T-helper 2 cell treated with Interferon-gamma antibody and Interleukin-4, amounts not matched to agents 100 ng/mL and 5 ng/mL, for 36 hours (primary cell): ENCODE results near the gene RAP1GAP. TPM values are rescaled to one million over a fixed set of nuclear protein-coding genes. Genes with fewer than 3 reads are reported as not detected.

Experiments
- intact Hi-C: fragments of 100-400 bp; cut with micrococcal nuclease; formaldehyde crosslinking; loops from one replicate; pipeline ENCODE4 v1.15.1; 2023
- total RNA-seq: library from RNA; stranded (reverse); gene quantifications from 2 replicates; pipeline ENCODE4 v1.2.3, GENCODE V29; 2022

RAP1GAP gene
- total RNA-seq, 1 donor from 2014 or later = 0.09 TPM

GRCh38 chr1:21596174-21596573 lies 73.0 kb downstream of the RAP1GAP start:
- intact Hi-C loops = no loop called here

GRCh38 chr1:21594935-21595897 lies 73.9 kb downstream of the RAP1GAP start:
- intact Hi-C loops = no loop called here

- intact Hi-C loops = no loop called here
Measured at GRCh38 chr1:21594501-21594900, 74.7 kb downstream of the RAP1GAP start.

- intact Hi-C loops = no loop called here
Measured at GRCh38 chr1:21593231-21593630, 75.9 kb downstream of the RAP1GAP start.

- intact Hi-C loops = no loop called here
Measured at GRCh38 chr1:21592086-21592865, 76.9 kb downstream of the RAP1GAP start.

GRCh38 chr1:21590934-21591333 lies 78.2 kb downstream of the RAP1GAP start:
- intact Hi-C loops = no loop called here

GRCh38 chr1:21590126-21590880 lies 78.9 kb downstream of the RAP1GAP start:
- intact Hi-C loops = no loop called here

- intact Hi-C loops = no loop called here
Measured at GRCh38 chr1:21589618-21590017, 79.5 kb downstream of the RAP1GAP start.

GRCh38 chr1:21587602-21587953 lies 81.6 kb downstream of the RAP1GAP start:
- intact Hi-C loops = no loop called here

GRCh38 chr1:21586846-21587601 lies 82.1 kb downstream of the RAP1GAP start:
- intact Hi-C loops = no loop called here

- intact Hi-C loops = no loop called here
Measured at GRCh38 chr1:21586222-21586621, 82.9 kb downstream of the RAP1GAP start.

- intact Hi-C loops = no loop called here
Measured at GRCh38 chr1:21585037-21585436, 84.1 kb downstream of the RAP1GAP start.

GRCh38 chr1:21584096-21584495 lies 85.1 kb downstream of the RAP1GAP start:
- intact Hi-C loops = no loop called here

GRCh38 chr1:21579791-21580190 lies 89.4 kb downstream of the RAP1GAP start:
- intact Hi-C loops = no loop called here

- intact Hi-C loops = no loop called here
Measured at GRCh38 chr1:21577933-21578332, 91.2 kb downstream of the RAP1GAP start.

- intact Hi-C loops = no loop called here
Measured at GRCh38 chr1:21577324-21577723, 91.8 kb downstream of the RAP1GAP start.

- intact Hi-C loops = no loop called here
Measured at GRCh38 chr1:21576798-21577187, 92.4 kb downstream of the RAP1GAP start.

GRCh38 chr1:21576031-21576797 lies 92.9 kb downstream of the RAP1GAP start:
- intact Hi-C loops = no loop called here

- intact Hi-C loops = no loop called here
Measured at GRCh38 chr1:21575351-21575942, 93.7 kb downstream of the RAP1GAP start.
